ENCODE data around the gene MICALL2.
A peak's percentile ranks its signal among the peaks of the same experiment; 100 is the strongest.

Gene MICALL2

DNA sequence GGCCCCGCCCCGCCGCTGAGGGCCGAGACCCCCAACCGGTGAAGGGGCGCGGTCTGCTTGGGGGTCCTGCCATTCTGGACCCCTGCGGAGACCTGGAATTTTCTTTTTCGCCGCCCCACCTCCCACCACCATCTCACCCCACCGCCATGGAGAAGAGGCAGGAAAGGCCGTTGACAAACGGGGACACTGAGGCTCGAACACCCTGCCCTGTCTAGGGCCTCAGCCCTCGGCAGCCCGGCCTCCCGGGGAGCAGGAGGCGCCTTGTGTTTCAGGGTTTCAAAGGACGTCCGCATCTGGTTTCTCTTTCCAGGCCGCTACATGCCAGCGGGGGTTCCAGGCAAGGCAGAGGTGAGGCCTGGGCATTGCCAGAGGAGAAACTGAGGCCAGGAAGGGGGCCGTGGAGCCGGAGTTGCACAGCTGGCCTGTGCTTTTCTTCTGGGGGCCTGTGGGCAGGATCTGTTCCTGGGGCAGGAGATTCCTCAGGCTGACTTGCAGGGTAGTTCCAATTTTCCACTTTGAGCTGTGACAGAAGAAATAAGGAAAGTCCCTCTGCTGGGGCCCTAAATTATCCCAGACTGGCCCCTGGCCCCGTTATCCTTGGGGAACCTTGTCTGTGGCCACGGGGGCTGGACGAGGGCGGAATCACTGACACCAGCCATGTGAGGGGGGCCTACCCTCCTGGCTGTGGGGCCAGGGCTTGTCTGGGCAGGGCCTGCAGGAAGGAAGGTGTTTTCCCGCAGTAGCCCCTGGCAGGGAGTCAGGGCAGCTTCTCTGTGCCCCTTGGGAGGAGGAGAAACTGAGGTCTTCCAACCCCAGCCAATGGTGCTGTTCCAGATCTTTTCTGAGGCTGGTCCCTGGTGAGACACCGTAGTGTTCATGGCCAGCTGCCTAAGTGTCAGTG, 900 bp upstream of the MICALL2 start:
- no peaks in the 10 kb centered on the region for H4K20me1 ChIP-seq (ENCODE audit: insufficient read depth, low read length, poor library complexity, severe bottlenecking)
- peak overlapping the region; percentile 80 for H3K4me3 ChIP-seq (ENCODE audit: low read length, poor library complexity, severe bottlenecking)
- peaks cover 48% of the 10 kb centered on the region for H3K4me1 ChIP-seq (ENCODE audit: insufficient read depth, low read length, poor library complexity, severe bottlenecking)
- no peaks in the 10 kb centered on the region for H3K9me3 ChIP-seq (ENCODE audit: insufficient read depth, low read depth, low read length)
- no peaks in the 10 kb centered on the region; the same call in 1 of the 2 replicates for H3F3A ChIP-seq (ENCODE audit: low read depth)
- no peaks in the 10 kb centered on the region for H3K9me2 ChIP-seq (replicated peaks; ENCODE audit: low read depth, low read length)
- H3K9ac ChIP-seq (ENCODE audit: low read depth, low read length, poor library complexity, severe bottlenecking) = peak overlapping the region; percentile 85
- H3K4me2 ChIP-seq (ENCODE audit: low read depth, low read length, poor library complexity, severe bottlenecking) = peak overlapping the region; percentile 65
- H3K27me3 ChIP-seq (ENCODE audit: insufficient read depth, low read length, poor library complexity, severe bottlenecking) = no peaks in the 10 kb centered on the region
- no peaks in the 10 kb centered on the region for H3K36me3 ChIP-seq (ENCODE audit: insufficient read depth, low read length)
- peaks cover 7% of the 10 kb centered on the region; the same call in 1 of the 2 replicates for H3K79me2 ChIP-seq (ENCODE audit: insufficient read depth, low read length)
- H2AFZ ChIP-seq (ENCODE audit: low read length) = no peak overlapping the region
- no peak for TF ChIP-seq EZH2phosphoT487 (IDR thresholded peaks at IDR 0.05; ENCODE audit: borderline replicate concordance)
- TF ChIP-seq, protein P1, sequence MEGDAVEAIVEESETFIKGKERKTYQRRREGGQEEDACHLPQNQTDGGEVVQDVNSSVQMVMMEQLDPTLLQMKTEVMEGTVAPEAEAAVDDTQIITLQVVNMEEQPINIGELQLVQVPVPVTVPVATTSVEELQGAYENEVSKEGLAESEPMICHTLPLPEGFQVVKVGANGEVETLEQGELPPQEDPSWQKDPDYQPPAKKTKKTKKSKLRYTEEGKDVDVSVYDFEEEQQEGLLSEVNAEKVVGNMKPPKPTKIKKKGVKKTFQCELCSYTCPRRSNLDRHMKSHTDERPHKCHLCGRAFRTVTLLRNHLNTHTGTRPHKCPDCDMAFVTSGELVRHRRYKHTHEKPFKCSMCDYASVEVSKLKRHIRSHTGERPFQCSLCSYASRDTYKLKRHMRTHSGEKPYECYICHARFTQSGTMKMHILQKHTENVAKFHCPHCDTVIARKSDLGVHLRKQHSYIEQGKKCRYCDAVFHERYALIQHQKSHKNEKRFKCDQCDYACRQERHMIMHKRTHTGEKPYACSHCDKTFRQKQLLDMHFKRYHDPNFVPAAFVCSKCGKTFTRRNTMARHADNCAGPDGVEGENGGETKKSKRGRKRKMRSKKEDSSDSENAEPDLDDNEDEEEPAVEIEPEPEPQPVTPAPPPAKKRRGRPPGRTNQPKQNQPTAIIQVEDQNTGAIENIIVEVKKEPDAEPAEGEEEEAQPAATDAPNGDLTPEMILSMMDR (conservative IDR thresholded peaks at IDR 0.05; ENCODE audit: low read length) = no peak

DNA sequence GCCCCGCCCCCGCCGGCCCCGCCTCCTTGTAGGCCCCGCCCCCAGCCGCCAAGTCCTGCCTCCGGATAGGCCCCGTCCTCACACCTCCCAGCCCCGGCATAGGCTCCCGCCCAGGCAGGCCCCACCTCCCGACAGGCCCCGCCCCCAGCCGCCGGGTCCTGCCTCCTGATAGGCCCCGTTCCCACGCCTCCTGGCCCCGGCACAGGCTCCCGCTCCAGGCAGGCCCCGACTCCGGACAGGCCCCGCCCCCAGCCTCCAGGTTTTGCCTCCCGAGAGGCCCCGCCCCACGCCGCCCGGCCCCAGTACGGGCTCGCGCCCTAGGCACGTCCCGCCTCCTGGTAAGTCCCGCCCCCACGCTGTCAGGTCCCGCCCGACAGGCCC, 232 bp upstream of the MICALL2 start:
- H4K20me1 ChIP-seq (ENCODE audit: insufficient read depth, low read length, poor library complexity, severe bottlenecking) = no peaks in the 10 kb centered on the region
- peak overlapping the region; percentile 93 for H3K4me2 ChIP-seq (ENCODE audit: low read depth, low read length, poor library complexity, severe bottlenecking)
- peak overlapping the region; percentile 80 for H3K4me3 ChIP-seq (ENCODE audit: low read length, poor library complexity, severe bottlenecking)
- H3K79me2 ChIP-seq (ENCODE audit: insufficient read depth, low read length) = peaks cover 7% of the 10 kb centered on the region; the same call in 1 of the 2 replicates
- peak overlapping the region; percentile 85 for H3K9ac ChIP-seq (ENCODE audit: low read depth, low read length, poor library complexity, severe bottlenecking)
- H2AFZ ChIP-seq (ENCODE audit: low read length) = no peak overlapping the region
- peaks cover 54% of the 10 kb centered on the region for H3K4me1 ChIP-seq (ENCODE audit: insufficient read depth, low read length, poor library complexity, severe bottlenecking)
- no peaks in the 10 kb centered on the region for H3K9me3 ChIP-seq (ENCODE audit: insufficient read depth, low read depth, low read length)
- H3K27me3 ChIP-seq (ENCODE audit: insufficient read depth, low read length, poor library complexity, severe bottlenecking) = no peaks in the 10 kb centered on the region
- TF ChIP-seq EZH2phosphoT487 (IDR thresholded peaks at IDR 0.05; ENCODE audit: borderline replicate concordance) = no peak
- TF ChIP-seq, protein P1 (conservative IDR thresholded peaks at IDR 0.05; ENCODE audit: low read length) = no peak
- no peaks in the 10 kb centered on the region; the same call in 1 of the 2 replicates for H3F3A ChIP-seq (ENCODE audit: low read depth)
- no peaks in the 10 kb centered on the region for H3K9me2 ChIP-seq (replicated peaks; ENCODE audit: low read depth, low read length)
- H3K36me3 ChIP-seq (ENCODE audit: insufficient read depth, low read length) = no peaks in the 10 kb centered on the region

DNA sequence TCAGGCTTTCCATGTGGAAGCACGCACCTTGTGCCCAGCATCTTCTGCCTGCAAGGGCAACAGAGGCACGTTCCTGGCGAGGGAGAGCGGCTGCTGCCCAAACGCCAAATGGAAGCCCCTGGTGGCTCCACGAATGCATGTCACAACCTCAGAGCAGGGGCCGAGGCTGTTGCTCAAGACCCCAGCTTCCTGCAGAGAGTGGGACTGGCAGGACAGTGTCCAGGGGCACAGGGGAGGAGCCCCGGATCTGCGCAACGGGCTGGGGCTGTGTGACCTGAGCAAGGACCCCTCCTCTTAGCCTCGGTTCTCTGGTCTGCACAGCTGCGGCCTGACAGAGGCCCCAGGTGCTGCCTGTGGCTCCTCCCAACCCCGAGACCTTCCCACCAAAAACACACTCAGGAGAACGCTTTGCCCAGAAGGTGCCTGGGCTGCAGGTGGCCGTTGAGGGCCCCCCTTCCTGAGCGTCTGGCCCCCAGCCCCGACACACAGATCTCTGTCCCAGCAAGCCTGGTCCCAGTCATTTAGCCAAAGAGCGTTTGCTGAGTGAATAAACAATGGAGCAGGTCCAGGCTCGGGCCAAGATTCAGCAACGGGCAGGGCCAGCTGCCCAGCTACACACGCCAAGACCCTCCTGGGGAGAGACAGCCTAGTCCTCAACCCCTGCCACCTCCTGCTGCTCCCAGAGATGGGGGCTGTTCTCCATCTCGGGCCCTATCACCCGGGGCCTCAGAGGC, 1.2 kb downstream of the MICALL2 start:
- Histone ChIP-seq H3K9me2 (replicated peaks; ENCODE audit: low read depth, low read length) (no peaks in the 10 kb centered on the region), H3K27me3 (ENCODE audit: insufficient read depth, low read length, poor library complexity, severe bottlenecking) (no peaks in the 10 kb centered on the region), H3K4me3 (ENCODE audit: low read length, poor library complexity, severe bottlenecking) (peak overlapping the region; percentile 78), H3K4me2 (ENCODE audit: low read depth, low read length, poor library complexity, severe bottlenecking) (peak overlapping the region; percentile 93), H3K79me2 (ENCODE audit: insufficient read depth, low read length) (peaks cover 4% of the 10 kb centered on the region; the same call in 1 of the 2 replicates), H3F3A (ENCODE audit: low read depth) (no peaks in the 10 kb centered on the region; the same call in 1 of the 2 replicates), H3K36me3 (ENCODE audit: insufficient read depth, low read length) (no peaks in the 10 kb centered on the region), H2AFZ (ENCODE audit: low read length) (no peak overlapping the region), H4K20me1 (ENCODE audit: insufficient read depth, low read length, poor library complexity, severe bottlenecking) (no peaks in the 10 kb centered on the region), H3K9me3 (ENCODE audit: insufficient read depth, low read depth, low read length) (no peaks in the 10 kb centered on the region), H3K4me1 (ENCODE audit: insufficient read depth, low read length, poor library complexity, severe bottlenecking) (peaks cover 55% of the 10 kb centered on the region), H3K9ac (ENCODE audit: low read depth, low read length, poor library complexity, severe bottlenecking) (peak overlapping the region; percentile 72)
- TF ChIP-seq, protein P1 (conservative IDR thresholded peaks at IDR 0.05; ENCODE audit: low read length) = no peak
- no peak for TF ChIP-seq EZH2phosphoT487 (IDR thresholded peaks at IDR 0.05; ENCODE audit: borderline replicate concordance)
